ENCODE data around the gene BRIP1.
"Not testable (repeated sequence)": the region's sequence is repeated elsewhere in the genome, so short reads cannot be mapped to it uniquely, and the experiment has no call there.

Gene BRIP1

GRCh38 chr17:61862975-61863800 lies at the start of gene BRIP1:
BRIP1 (minus strand) TSS chr17:61863528; CDS start chr17:61861539, 1,989 bp downstream.
- DNase-seq (ENCODE audit: low spot score) = peak; percentile 94

GRCh38 chr17:61908292-61909037 lies 45.1 kb upstream of the BRIP1 start:
- no peak for DNase-seq (ENCODE audit: low spot score)

- DNase-seq (ENCODE audit: low spot score) = no peak
Observed at GRCh38 chr17:61907361-61907760, 44.0 kb upstream of the BRIP1 start.

DNA sequence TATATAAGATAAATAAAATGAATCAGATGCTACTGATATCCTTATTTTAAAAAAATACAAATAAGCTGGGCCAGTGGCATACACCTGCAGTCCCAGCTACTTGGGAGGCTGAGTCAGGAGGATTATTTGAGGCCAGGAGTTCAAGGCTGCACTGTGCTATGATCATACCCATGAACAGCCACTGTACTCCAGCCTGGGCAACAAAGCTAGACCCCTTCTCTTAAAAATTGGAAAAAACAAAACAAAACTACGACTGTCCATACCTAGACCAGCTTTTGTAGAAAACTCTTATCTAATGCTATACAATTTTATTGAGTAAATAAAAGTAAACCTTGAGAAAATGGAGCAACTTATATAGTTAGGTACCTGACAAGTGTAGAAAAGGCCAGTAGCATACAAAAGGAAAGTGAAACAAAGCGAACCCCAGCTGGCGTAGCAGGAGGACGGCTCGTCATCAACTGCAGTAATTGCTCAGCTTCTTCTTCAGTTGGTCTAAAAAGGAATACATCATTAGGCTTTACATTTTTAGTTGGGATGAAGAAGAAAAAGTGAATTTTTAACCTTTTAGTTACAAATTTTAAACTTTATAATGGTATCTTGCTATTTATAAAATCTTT lies 40.9 kb upstream of the BRIP1 start:
- no peak for DNase-seq (ENCODE audit: low spot score)

- DNase-seq (ENCODE audit: low spot score) = no peak
Observed at GRCh38 chr17:61903251-61903650, 39.9 kb upstream of the BRIP1 start.

GRCh38 chr17:61897548-61898180 lies 34.3 kb upstream of the BRIP1 start:
- DNase-seq (ENCODE audit: low spot score) = no peak

DNA sequence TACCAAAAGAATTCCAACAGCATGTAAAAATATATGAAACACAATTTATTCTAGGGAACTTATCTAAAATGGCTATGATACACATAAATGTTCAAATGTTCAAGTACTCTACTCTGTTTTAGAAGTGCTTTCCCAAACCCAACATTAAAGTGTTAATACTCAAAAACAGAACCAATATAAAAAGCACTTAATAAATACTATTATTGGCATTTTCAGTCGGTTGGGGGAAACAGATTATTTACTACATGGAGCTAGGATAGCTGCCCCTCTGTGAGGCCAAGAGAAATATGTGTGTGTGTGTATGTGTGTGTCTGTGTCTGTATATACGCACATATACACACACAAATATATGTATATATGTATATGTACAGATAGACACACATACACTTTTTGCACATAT lies 32.1 kb upstream of the BRIP1 start:
- no peak for DNase-seq (ENCODE audit: low spot score)

- DNase-seq (ENCODE audit: low spot score) = not testable (repeated sequence)
Observed at GRCh38 chr17:61894310-61894709, 31.0 kb upstream of the BRIP1 start.

- not testable (repeated sequence) for DNase-seq (ENCODE audit: low spot score)
Observed at GRCh38 chr17:61887733-61888132, 24.4 kb upstream of the BRIP1 start.

GRCh38 chr17:61885865-61886264 lies 22.5 kb upstream of the BRIP1 start:
- DNase-seq (ENCODE audit: low spot score) = not testable (repeated sequence)

DNA sequence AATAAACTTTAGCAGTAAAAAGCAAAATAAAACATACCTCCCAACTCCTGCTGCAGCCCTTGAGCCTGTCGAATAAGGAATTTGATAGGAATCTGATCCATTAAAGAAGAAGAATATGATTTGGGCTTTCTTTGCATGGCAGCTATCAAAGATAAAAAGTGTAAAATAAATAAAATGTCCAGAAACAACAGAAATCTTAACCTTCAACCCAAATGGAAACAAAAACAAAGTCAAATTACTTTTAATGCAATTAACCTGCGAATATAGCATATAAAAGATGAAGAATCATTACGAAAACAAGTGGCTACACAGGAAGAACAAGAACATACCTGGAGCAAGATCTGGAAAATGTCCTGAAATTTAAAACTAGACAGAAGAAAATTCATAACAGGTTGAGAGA lies 21.5 kb upstream of the BRIP1 start:
- DNase-seq (ENCODE audit: low spot score) = no peak

GRCh38 chr17:61880589-61881102 lies 17.3 kb upstream of the BRIP1 start:
- no peak for DNase-seq (ENCODE audit: low spot score)

GRCh38 chr17:61878984-61879612 lies 15.8 kb upstream of the BRIP1 start:
- DNase-seq (ENCODE audit: low spot score) = no peak

GRCh38 chr17:61878520-61878919 lies 15.2 kb upstream of the BRIP1 start:
- no peak for DNase-seq (ENCODE audit: low spot score)

DNA sequence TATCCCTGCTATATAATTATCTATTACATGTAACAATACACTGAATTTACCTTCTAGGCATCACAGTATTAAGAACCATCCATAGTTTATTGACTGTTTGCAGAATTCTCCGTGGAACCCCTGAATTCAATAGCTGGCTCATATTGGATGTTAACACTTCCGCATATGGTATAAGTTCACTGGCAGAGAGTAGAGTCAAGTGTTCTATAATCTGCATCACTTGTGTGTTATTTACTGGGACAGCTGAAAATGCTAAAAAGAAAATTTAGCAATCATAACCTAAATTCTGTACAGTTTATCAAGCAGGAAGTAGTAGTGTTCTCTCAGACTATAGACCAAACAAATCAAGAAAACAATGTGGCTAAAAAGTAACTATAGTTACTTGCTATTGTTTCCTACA lies 14.5 kb upstream of the BRIP1 start:
- DNase-seq (ENCODE audit: low spot score) = no peak

DNA sequence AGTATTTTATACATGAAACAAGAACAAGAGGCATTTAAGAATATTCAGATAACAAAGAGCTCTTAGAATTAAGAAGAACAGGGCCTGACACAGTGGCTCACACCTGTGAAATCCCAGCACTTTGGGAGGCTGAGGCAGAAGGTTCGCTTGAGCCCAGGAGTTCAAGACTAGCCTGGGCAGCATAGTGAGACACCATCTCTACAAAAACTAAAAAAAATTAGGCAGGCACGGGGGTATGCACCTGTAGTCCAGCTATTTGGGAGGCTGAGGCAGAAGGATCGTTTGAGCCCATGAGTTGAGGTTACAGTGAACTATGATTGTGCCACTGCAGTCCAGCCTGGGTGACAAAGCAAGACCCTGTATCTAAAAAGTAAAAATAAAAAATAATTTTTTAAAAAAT lies 12.5 kb upstream of the BRIP1 start:
- DNase-seq (ENCODE audit: low spot score) = no peak

GRCh38 chr17:61875285-61875684 lies 12.0 kb upstream of the BRIP1 start:
- no peak for DNase-seq (ENCODE audit: low spot score)

DNA sequence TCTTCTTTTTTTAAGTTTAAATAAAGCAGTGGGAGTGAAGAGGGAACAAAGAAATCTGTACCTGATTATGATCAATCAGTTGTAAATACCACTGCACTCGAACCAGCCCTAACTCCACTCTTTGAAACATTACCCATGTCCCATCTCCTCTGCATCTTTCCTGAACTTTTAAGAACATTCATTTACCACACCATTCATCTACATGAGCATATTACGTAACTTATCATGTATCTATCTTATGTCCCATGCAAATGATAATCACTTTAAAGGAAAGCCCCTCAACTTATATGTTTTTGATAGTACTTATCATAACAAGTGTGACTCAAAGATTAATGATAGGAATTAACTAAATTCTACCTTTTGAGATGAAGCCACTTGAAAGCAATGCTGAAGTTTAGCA lies 10.7 kb upstream of the BRIP1 start:
- no peak for DNase-seq (ENCODE audit: low spot score)

- no peak for DNase-seq (ENCODE audit: low spot score)
Observed at GRCh38 chr17:61872099-61872498, 8.8 kb upstream of the BRIP1 start.

- DNase-seq (ENCODE audit: low spot score) = no peak
Observed at GRCh38 chr17:61869138-61869537, 5.8 kb upstream of the BRIP1 start.

GRCh38 chr17:61868074-61868473 lies 4.7 kb upstream of the BRIP1 start:
- DNase-seq (ENCODE audit: low spot score) = no peak

- no peak for DNase-seq (ENCODE audit: low spot score)
Observed at GRCh38 chr17:61867033-61867432, 3.7 kb upstream of the BRIP1 start.
